HG03469 (cell line): ENCODE measurements around the gene EXOC3L2.
"Not testable (repeated sequence)": the region's sequence is repeated elsewhere in the genome, so short reads cannot be mapped to it uniquely, and the experiment has no call there.

Experiments used
- ATAC-seq: cut with Tn5 transposase; IDR thresholded peaks from one replicate; pipeline ENCODE4 v1.9.1; 2021; ENCODE audit warnings: mild to moderate bottlenecking, moderate library complexity, moderate number of reproducible peaks; ENCODE audit not compliant: unreplicated experiment

The EXOC3L2 gene

GRCh38 chr19:45256836-45257235 lies 11.6 kb upstream of the EXOC3L2 start:
- ATAC-seq, result no peak

DNA sequence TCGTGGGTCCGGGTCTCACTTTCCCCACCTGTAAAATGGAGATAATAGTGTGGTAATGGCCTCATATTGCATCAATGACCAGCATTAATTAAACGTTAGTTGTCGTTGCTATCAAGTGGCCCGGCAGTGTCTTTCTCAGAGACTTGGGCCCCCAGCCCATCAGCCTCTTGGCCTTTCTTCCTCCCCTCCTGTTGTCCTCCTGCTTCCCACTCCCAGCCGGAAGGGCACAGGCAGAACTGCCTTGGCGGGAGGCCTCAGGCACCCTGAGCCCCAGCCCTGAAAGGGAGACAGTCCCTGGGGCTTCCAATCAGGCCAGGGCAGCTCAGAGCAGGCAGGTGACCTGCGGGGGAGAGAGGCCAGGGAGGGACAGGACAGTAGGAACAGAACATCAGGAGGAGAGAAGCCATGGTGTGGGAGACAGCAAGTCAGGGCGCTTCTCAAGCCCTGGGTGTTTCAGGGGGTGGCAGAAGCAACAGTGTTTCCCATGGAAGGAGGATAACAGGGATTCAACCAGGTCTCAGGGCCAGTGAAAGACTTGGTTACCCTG lies 10.5 kb upstream of the EXOC3L2 start:
- ATAC-seq, result no peak

GRCh38 chr19:45254044-45254531 lies 8.9 kb upstream of the EXOC3L2 start:
- ATAC-seq, result no peak

- ATAC-seq, result no peak
Observed at GRCh38 chr19:45253396-45254027, 8.3 kb upstream of the EXOC3L2 start.

GRCh38 chr19:45251452-45252354 lies 6.5 kb upstream of the EXOC3L2 start:
- no peak for ATAC-seq

DNA sequence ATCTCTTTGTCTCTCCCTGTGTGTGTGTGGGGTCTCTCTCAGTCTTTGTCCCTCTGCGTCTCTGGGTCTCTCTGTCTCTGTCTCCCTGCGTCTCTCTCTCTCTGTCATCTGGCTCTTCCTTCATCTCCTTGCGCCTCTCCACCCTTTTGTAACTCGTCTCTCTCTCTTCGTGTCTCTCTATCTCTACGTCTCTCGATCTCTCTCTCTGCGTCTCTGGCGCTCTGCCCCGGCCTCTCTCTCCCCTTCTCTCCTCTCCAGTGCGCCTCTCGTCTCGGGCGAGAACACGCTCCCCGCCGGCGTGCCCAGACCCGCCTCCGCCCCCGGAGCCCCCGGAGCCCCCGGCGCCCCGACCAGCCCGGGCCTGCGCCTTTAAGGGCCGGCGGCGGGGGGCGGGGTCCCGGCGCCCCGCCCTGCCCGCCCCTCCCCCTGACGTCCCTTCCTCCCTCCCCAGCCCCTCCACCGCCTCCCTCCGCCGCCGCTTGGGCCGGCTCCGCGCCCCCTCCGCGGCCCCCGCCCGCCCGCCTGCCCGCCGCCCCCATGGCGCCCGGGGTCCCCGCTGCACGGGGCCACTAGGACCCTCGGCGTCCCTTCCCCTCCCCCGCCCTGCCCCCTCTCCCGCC lies 5.7 kb upstream of the EXOC3L2 start, which contains the start of gene MARK4:
Gene MARK4, plus strand, starts transcription at position 440 of the 620 bp plus-strand sequence. CDS start 318 bp downstream, outside the sequence.
- ATAC-seq, result no peak

DNA sequence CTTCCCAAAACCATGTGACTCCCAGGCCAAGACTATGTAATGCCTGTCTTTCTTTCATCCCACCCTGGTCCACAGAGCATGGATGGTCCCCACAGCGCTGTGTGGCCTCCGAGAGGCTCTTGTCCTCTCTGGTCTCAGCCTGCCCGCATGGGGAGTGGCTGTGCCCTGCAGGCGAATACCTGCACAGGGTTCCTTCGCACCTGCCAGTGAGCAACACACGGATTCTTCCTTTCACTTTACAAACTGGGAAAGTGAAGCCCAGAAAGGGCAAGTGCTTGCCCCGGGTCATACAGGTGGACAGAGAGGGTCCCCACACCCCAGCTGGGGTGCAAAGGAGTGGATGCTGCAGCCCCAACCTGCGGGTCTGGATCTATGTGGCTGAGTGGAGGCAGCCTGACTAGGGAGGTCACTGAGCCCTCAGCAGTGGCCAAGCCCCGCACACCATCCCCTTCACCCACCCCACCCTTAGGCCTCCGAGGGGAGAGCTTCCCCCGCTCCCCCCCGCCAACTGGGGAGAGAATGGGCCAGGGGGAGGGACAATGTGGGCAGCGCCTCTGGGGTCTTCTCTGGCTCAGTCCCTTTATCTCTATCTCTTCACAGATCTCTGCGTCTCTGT lies 5.1 kb upstream of the EXOC3L2 start:
- no peak for ATAC-seq

- ATAC-seq, result no peak
Observed at GRCh38 chr19:45249261-45250033, 4.2 kb upstream of the EXOC3L2 start.

DNA sequence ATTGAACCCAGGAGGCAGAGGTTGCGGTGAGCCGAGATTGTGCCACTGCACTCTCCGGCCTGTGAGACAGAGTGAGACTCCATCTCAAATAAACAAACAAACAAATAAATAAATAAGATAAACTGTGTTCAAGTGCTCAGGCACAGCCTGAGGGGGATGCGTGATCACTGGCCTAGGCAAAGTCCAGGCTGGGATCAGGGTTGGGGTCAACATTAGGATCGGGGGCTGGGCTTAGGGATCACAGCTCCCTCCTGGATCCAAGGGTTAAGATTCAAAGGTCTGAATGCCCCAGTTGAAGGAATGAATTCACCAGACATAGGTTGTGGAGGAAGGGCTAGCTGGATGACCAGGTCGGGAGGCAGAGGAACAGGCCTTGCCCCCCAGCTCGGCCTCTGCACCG lies 1.9 kb upstream of the EXOC3L2 start:
- ATAC-seq, result no peak

GRCh38 chr19:45245826-45246225 lies 619 bp upstream of the EXOC3L2 start:
- ATAC-seq, result no peak

GRCh38 chr19:45244133-45244794 lies 943 bp downstream of the EXOC3L2 start:
- ATAC-seq, result no peak

GRCh38 chr19:45243144-45243732 lies 2.0 kb downstream of the EXOC3L2 start:
- no peak for ATAC-seq

DNA sequence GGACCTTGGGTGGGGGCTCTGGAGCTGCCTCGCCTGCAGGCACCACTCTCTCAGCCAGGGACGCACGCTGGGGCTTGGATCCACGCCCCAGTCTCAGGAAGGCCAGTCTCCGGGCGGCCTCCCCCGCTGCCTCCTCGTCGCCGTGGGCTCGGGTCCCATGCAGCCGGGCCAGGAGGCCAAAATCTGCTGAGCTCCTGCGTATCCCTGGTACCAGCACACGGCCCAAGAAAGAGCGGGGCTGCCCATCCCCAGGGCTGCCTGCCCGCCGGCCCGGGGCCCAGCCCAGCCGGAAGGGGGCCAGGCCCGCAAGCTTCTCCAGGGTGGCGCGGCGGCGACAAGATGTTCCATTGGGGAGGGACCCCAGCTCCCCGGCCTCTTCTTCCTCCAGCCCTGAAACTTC lies 6.7 kb downstream of the EXOC3L2 start:
- ATAC-seq, result no peak

- no peak for ATAC-seq
Observed at GRCh38 chr19:45235485-45235884, 9.7 kb downstream of the EXOC3L2 start.

GRCh38 chr19:45234089-45234869 lies 10.9 kb downstream of the EXOC3L2 start:
- no peak for ATAC-seq

- ATAC-seq, result no peak
Observed at GRCh38 chr19:45231891-45232290, 13.3 kb downstream of the EXOC3L2 start.

DNA sequence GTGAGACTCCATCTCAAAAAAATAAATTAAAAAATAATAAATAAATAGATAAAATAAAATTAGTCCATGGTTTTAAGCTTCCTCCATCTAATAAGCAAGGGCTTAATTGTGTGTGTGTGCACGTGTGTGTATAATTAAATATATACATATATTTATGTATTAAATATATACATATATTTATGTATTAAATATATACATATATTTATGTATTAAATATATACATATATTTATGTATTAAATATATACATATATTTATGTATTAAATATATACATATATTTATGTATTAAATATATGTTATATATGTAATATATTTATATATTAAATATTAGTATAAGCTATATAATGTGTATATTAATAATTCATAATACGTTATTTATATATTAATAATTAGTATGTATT lies 16.2 kb downstream of the EXOC3L2 start:
- not testable (repeated sequence) for ATAC-seq

- no peak for ATAC-seq
Observed at GRCh38 chr19:45224645-45225044, 20.6 kb downstream of the EXOC3L2 start.
